ENCODE measurements around the gene GLYR1. TPM values are rescaled to one million over a fixed set of nuclear protein-coding genes. Genes with fewer than 3 reads are reported as not detected.
A peak's percentile ranks its signal among the peaks of the same experiment; 100 is the strongest.

GLYR1 gene
- polyA plus RNA-seq, 6 donors from 2014 or later, result 27.8 to 49.6 (median 37.3) TPM

GRCh38 chr16:4828567-4829321 is 18.3 kb downstream of the GLYR1 start:
- DNase-seq (no peak), ATAC-seq (ENCODE audit: low read depth in 2 of 2) (no peak)
- H3K4me1 Mint-ChIP-seq, result peaks cover 13 to 22% (median 20%) of the 10 kb centered on the region in 3 donors
- H3K36me3 Mint-ChIP-seq, result peaks cover 27 to 39% of the 10 kb centered on the region in 2 donors
- H3K9me3 Mint-ChIP-seq, result no peaks in the 10 kb centered on the region
- H3K27me3 Mint-ChIP-seq, result no peaks in the 10 kb centered on the region
- peak overlapping the region in 1 of 6 donors; percentile 24 for H3K27ac Mint-ChIP-seq
- H3K4me3 Mint-ChIP-seq, result no peak overlapping the region

DNA sequence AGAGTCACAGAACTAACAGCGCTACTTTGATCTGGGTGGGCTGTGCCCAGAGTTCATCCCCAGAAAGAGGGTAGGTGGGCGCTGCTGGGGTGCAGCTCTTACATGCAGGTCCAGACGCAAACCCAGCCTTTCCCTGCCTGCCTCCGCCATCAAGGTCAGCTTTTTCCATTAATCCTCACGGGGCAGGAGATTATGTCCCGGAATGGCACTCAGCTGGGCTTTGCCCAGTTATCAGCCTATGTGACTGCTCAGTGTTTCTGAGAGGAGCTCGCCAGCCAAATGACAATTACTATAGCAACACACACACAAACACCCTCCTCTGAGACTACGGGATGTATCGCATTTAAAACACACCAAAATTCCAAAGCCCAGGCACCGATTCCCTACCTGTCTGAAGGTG is 20.1 kb downstream of the GLYR1 start:
- Mint-ChIP-seq H3K36me3 (peaks cover 19 to 35% of the 10 kb centered on the region in 2 donors), H3K27me3 (no peaks in the 10 kb centered on the region), H3K4me1 (peaks cover 0 to 15% (median 3%) of the 10 kb centered on the region in 3 donors), H3K9me3 (no peaks in the 10 kb centered on the region), H3K4me3 (no peak overlapping the region), H3K27ac (no peak overlapping the region)
- no peak for DNase-seq
- no peak for ATAC-seq (ENCODE audit: low read depth in 2 of 2)

- Mint-ChIP-seq H3K27ac (peak overlapping the region in 1 of 6 donors; percentile 47), H3K9me3 (no peaks in the 10 kb centered on the region), H3K4me3 (no peak overlapping the region), H3K36me3 (peaks cover 14 to 30% of the 10 kb centered on the region in 2 donors), H3K27me3 (no peaks in the 10 kb centered on the region), H3K4me1 (peaks cover 0 to 15% (median 2%) of the 10 kb centered on the region in 3 donors)
- ATAC-seq (ENCODE audit: low read depth in 2 of 2) (no peak), DNase-seq (no peak)
Observed at GRCh38 chr16:4826526-4826925, 20.6 kb downstream of the GLYR1 start.

DNA sequence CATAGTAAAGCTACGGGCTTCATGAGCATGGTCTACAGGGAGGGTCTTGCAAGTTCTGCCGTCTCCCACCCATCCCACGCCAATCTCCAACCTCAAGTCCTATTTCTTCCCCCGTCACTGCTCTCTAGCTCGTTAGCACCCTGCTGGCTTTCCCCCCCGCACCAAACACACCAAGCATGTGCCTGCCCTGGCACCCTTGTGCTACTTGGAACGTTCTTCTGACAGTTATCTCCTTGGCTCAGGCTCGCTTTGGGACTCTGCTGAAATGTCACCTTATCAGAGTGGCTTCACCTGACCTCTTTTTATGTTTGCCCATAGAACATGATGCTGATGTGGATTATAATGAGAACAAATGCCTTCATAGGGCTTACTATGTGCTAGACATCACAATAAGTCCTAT is 21.9 kb downstream of the GLYR1 start:
- Mint-ChIP-seq H3K9me3 (no peaks in the 10 kb centered on the region), H3K27ac (peak overlapping the region in 2 of 6 donors; percentile 8 to 24), H3K4me3 (no peak overlapping the region), H3K36me3 (peaks cover 5 to 18% of the 10 kb centered on the region in 2 donors), H3K4me1 (peaks cover 0 to 5% (median 2%) of the 10 kb centered on the region in 3 donors), H3K27me3 (no peaks in the 10 kb centered on the region)
- no peak for ATAC-seq (ENCODE audit: low read depth in 2 of 2)
- no peak for DNase-seq

DNA sequence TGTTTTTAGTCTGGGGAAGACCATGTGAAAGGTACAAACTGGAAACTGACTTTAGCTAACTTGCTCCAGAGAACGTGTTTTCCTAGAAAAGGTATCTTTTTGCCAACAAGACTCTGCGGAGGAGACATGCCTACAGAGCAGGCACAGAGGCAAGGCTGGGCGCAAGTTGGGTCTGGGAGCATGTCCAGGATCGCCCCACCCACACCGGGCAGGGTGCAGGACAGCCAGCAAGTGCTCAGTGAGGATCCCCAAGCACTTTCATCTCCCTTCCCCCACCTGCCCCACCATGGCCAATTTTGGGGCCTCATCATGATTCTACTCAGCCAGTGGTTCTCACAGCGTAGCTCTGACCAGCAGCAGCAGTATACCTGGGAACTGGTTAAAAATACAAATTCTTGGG is 26.4 kb downstream of the GLYR1 start:
- no peak for ATAC-seq (ENCODE audit: low read depth in 2 of 2)
- peaks cover 17 to 26% of the 10 kb centered on the region in 2 donors for H3K36me3 Mint-ChIP-seq
- no peak overlapping the region for H3K4me3 Mint-ChIP-seq
- H3K4me1 Mint-ChIP-seq, result peaks cover 0 to 5% (median 2%) of the 10 kb centered on the region in 3 donors
- no peak overlapping the region for H3K27ac Mint-ChIP-seq
- no peak for DNase-seq
- no peaks in the 10 kb centered on the region for H3K9me3 Mint-ChIP-seq
- no peaks in the 10 kb centered on the region for H3K27me3 Mint-ChIP-seq

DNA sequence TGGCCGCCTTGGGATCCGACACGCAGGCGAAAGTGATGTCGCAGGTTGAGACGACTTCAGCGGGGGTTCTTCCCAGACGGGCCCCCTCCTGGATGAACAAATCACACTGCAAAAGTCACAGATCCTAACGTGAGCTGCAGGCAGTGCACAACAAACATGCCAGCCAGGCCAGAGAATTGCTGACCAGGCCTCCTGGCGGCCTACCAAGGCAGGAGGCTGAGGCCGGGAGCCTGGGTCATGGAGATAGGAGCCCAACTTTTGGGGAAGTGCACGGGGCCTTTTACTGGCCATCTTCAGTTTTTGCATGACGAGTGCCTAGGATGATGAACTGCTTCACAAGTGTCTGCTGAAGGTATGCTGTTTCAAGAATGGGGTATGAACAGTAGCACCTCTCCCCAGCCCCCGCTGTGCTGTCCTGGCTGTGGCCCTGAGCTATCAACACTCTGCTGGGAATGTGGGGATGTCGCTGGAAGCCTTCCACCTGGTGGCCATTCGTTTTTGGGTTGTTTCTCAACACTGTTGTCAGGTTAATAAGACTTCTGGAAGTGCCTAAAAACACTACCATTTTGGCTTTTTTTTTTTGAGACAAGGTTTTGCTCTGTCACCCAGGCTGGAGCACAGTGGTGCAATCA is 32.4 kb downstream of the GLYR1 start:
- ATAC-seq (ENCODE audit: low read depth in 2 of 2) (no peak), DNase-seq (no peak)
- Mint-ChIP-seq H3K9me3 (no peaks in the 10 kb centered on the region), H3K4me3 (no peak overlapping the region), H3K4me1 (peaks cover 0 to 6% (median 3%) of the 10 kb centered on the region in 3 donors), H3K27me3 (no peaks in the 10 kb centered on the region), H3K27ac (no peak overlapping the region), H3K36me3 (peaks cover 16% of the 10 kb centered on the region in 2 donors)

GRCh38 chr16:4814046-4814445 is 33.0 kb downstream of the GLYR1 start:
- H3K27me3 Mint-ChIP-seq, result no peaks in the 10 kb centered on the region

GRCh38 chr16:4813251-4814003 is 33.7 kb downstream of the GLYR1 start:
- Mint-ChIP-seq H3K36me3 (peaks cover 10 to 16% of the 10 kb centered on the region in 2 donors), H3K4me1 (peaks cover 0 to 6% (median 3%) of the 10 kb centered on the region in 3 donors), H3K27ac (peak overlapping the region in 2 of 6 donors; percentile 32 to 76), H3K9me3 (no peaks in the 10 kb centered on the region), H3K4me3 (no peak overlapping the region), H3K27me3 (no peaks in the 10 kb centered on the region)
- ATAC-seq (ENCODE audit: low read depth in 2 of 2), result no peak
- no peak for DNase-seq

More at GRCh38 chr16:4814046-4814445, 33.0 kb downstream of the GLYR1 start:
- no peak for ATAC-seq (ENCODE audit: low read depth in 2 of 2)
- peaks cover 0 to 6% (median 3%) of the 10 kb centered on the region in 3 donors for H3K4me1 Mint-ChIP-seq
- DNase-seq, result no peak
- H3K36me3 Mint-ChIP-seq, result peaks cover 16% of the 10 kb centered on the region in 2 donors
- H3K9me3 Mint-ChIP-seq, result no peaks in the 10 kb centered on the region
- no peak overlapping the region for H3K4me3 Mint-ChIP-seq
- no peak overlapping the region for H3K27ac Mint-ChIP-seq

- H3K4me1 Mint-ChIP-seq, result peaks cover 0 to 6% (median 3%) of the 10 kb centered on the region in 3 donors
- no peak overlapping the region for H3K4me3 Mint-ChIP-seq
- H3K36me3 Mint-ChIP-seq, result peaks cover 8 to 11% of the 10 kb centered on the region in 2 donors
- H3K9me3 Mint-ChIP-seq, result no peaks in the 10 kb centered on the region
- H3K27me3 Mint-ChIP-seq, result no peaks in the 10 kb centered on the region
- H3K27ac Mint-ChIP-seq, result peak overlapping the region in 3 of 6 donors; percentile 29 to 90 (median 79)
- ATAC-seq (ENCODE audit: low read depth in 2 of 2) (no peak), DNase-seq (no peak)
Observed at GRCh38 chr16:4811773-4812172, 35.3 kb downstream of the GLYR1 start.

DNA sequence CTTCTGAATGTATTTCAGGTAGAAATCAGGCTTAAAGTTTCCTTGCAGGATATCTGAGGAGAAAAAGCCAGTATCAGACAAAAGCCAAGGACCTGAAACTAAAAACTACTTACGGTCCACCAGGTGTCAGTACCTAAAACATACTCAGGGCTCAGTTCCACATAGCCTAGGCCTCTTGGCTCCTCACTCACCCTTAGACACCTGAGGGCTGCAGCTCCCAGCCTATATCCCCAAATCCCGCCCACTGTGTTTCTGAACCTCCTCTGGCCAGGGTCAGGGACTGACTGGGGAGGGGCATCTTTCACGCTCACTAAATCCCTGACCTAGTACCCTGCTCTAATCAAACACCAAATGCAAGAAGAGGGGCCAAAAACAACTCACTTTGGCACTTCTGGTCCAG is 35.8 kb downstream of the GLYR1 start:
- peak overlapping the region in 3 of 6 donors; percentile 11 to 59 (median 29) for H3K27ac Mint-ChIP-seq
- ATAC-seq (ENCODE audit: low read depth in 2 of 2) (no peak), DNase-seq (no peak)
- H3K9me3 Mint-ChIP-seq, result no peaks in the 10 kb centered on the region
- H3K4me3 Mint-ChIP-seq, result no peak overlapping the region
- H3K36me3 Mint-ChIP-seq, result peaks cover 7 to 8% of the 10 kb centered on the region in 2 donors
- no peaks in the 10 kb centered on the region for H3K27me3 Mint-ChIP-seq
- peaks cover 0 to 6% (median 3%) of the 10 kb centered on the region in 3 donors for H3K4me1 Mint-ChIP-seq

GRCh38 chr16:4806280-4806679 is 40.8 kb downstream of the GLYR1 start:
- Mint-ChIP-seq H3K4me1 (peaks cover 4 to 19% (median 9%) of the 10 kb centered on the region in 3 donors), H3K36me3 (no peaks in the 10 kb centered on the region), H3K27me3 (no peaks in the 10 kb centered on the region), H3K27ac (peak overlapping the region in 1 of 6 donors; percentile 9), H3K4me3 (no peak overlapping the region), H3K9me3 (no peaks in the 10 kb centered on the region)
- ATAC-seq (ENCODE audit: low read depth in 2 of 2) (no peak), DNase-seq (no peak)

DNA sequence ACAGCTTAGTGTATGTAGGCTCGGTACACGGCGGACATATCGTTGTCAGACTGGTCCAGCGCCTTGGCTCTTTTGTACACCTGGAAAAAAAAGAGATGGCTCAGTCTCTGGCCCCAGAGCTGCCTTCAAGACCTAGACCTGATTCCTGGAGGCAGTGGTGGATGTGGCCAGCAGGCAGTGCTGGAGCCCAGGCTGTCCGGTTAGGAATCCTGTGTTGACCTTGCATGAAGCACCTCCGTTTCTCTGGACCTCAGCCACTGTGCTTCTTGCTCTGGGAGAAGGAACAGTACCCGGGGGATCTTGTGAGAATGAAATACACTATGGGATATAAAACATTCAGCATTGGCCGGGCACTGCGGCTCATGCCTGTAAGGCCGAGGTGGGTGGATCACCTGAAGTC is 41.9 kb downstream of the GLYR1 start:
- ATAC-seq (ENCODE audit: low read depth in 2 of 2) (no peak), DNase-seq (no peak)
- H3K27me3 Mint-ChIP-seq, result no peaks in the 10 kb centered on the region
- H3K4me3 Mint-ChIP-seq, result peak overlapping the region in 2 of 8 donors; percentile 28 to 30
- H3K27ac Mint-ChIP-seq, result no peak overlapping the region
- peaks cover 11 to 29% (median 18%) of the 10 kb centered on the region in 3 donors for H3K4me1 Mint-ChIP-seq
- H3K36me3 Mint-ChIP-seq, result no peaks in the 10 kb centered on the region
- no peaks in the 10 kb centered on the region for H3K9me3 Mint-ChIP-seq

Measured in naive B cell (primary cell).